Esophagus squamous epithelium (tissue), 5 donors: ENCODE data around the gene STMP1. TPM values are rescaled to one million over a fixed set of nuclear protein-coding genes. Genes with fewer than 3 reads are reported as not detected.

ENCODE experiments used
- DNase-seq: peaks from one replicate; lab custom pipeline; 2025; lab: John Stamatoyannopoulos, UW
- H3K27ac ChIP-seq, 4 donors: fragments of 200-600 bp; sonication (generic); one replicate each; pipeline ENCODE4 v1.5.1; 2016 to 2019; ENCODE audit warnings: mild to moderate bottlenecking in 1 of 4
- H3K27me3 ChIP-seq, 4 donors: fragments of 200-600 bp; sonication (generic); 1 replicate in 3 of 4; 2 replicates in 1 of 4; pipeline versions ENCODE4 v1.5.1 to v1.6.0; 2017 to 2021; ENCODE audit warnings: antibody characterized with exemption in 1 of 4
- H3K36me3 ChIP-seq, 3 donors: fragments of 200-600 bp; sonication (generic); one replicate each; pipeline ENCODE4 v1.5.1; 2016 to 2019
- H3K4me1 ChIP-seq, 3 donors: fragments of 200-600 bp; sonication (generic); one replicate each; pipeline ENCODE4 v1.5.1; 2017 to 2019
- H3K4me3 ChIP-seq, 4 donors: fragments of 200-600 bp; sonication (generic); 1 replicate in 3 of 4; 2 replicates in 1 of 4; pipeline ENCODE4 v1.5.1; 2016 to 2019; ENCODE audit warnings: mild to moderate bottlenecking in 2 of 4, moderate library complexity in 1 of 4
- H3K9me3 ChIP-seq, 3 donors: fragments of 200-600 bp; sonication (generic); one replicate each; pipeline ENCODE4 v1.5.1; 2016 to 2019
- CTCF ChIP-seq, 6 experiments: fragments of 450-650 bp in 4 of 6; fragments of 200-600 bp in 2 of 6; sonication (generic) in 2 of 6; IDR thresholded peaks; one replicate each; pipeline ENCODE4 v1.5.1; 2016 to 2019; ENCODE audit warnings: antibody characterized with exemption in 6 of 6, mild to moderate bottlenecking in 4 of 6, moderate library complexity in 4 of 6
- POLR2A ChIP-seq, 4 donors: fragments of 450-650 bp; IDR thresholded peaks; one replicate each; pipeline ENCODE4 v1.6.1; 2017; ENCODE audit warnings: antibody characterized with exemption in 4 of 4, mild to moderate bottlenecking in 4 of 4, moderate library complexity in 3 of 4
- WGBS, 2 donors: methylation state at CpG; one replicate each; pipeline ENCODE4 v1.1.5; 2018; 5-methylcytosine and 5-hydroxymethylcytosine counted together
- intact Hi-C: fragments of 100-400 bp; cut with DNase I; formaldehyde crosslinking; loops from one replicate; pipeline ENCODE4 v1.15.0; 2022
- total RNA-seq, 4 donors: library from RNA; depleted of rRNA; stranded (reverse); fragments of >200 nt; gene quantifications; one replicate each; pipeline ENCODE4 v1.1.0, GENCODE V29; 2016
- donor health status: DM: yes; HTN: yes; CAD: no.

STMP1 gene
- total RNA-seq, 4 donors from 2014 or later: 19.2 to 25.6 (median 23.1) TPM

DNA sequence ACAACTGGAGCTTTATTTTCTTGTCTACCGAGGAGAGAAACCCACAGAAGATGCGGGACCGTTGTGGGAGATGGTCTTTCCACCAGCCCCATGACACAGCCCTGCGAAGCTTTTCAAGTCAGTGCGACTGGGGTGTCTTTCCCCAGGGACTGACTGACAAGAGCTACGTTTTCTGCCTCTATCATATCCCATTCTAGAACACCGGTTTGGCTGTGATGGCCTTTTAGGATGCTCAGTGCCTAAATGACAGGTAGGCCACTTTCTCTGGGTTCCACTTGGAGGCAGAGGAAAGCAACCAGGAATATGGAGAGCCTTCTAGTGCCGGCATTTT is 48.8 kb downstream of the STMP1 start:
- WGBS, 2 donors: 59 to 73% methylated on average over 6 to 7 of the region's 8 CpGs
- Histone ChIP-seq H3K27me3 (peaks cover 0 to 10% (median 0%) of the 10 kb centered on the region in 4 donors), H3K36me3 (no peaks in the 10 kb centered on the region)

DNA sequence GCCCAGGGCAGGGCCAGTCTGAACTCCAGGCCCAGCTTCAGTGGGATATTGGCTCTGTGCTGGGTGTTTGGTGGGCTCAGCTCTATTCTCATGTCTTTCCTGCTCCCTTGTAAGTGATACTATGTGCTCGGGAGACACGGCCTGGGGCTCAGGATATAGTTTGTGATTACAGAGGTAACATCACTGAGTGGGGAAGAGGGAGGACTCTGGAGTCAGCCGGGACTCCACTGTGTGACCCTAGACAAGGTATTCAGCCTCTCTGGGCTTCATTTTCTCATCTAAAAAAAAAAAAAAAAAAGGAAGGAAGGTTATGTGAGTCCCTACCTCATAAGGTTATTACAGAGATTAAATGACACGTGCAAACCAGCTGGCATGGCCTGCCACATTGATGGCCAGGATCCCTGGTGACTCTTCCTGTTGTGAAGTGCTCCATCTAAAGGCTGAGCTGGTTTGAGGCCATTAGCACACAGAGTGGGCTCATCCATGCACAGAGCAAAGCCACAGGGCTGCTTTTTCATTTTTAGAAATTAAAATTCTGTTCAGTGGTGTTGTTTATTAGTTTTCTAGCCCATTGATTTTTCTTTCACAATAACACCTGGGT is 50.0 kb downstream of the STMP1 start:
- Histone ChIP-seq H3K4me3 (no peak overlapping the region), H3K27ac (no peak overlapping the region), H3K9me3 (no peaks in the 10 kb centered on the region), H3K36me3 (no peaks in the 10 kb centered on the region), H3K4me1 (peaks cover 6 to 45% (median 12%) of the 10 kb centered on the region in 3 donors), H3K27me3 (peaks cover 0 to 10% (median 0%) of the 10 kb centered on the region in 4 donors)
- no peak for TF ChIP-seq POLR2A (IDR thresholded peaks at IDR 0.05)
- TF ChIP-seq CTCF (IDR thresholded peaks at IDR 0.05): no peak
- WGBS, 2 donors: 65 to 74% methylated on average over 2 to 4 of the region's 4 CpGs
- no peak for DNase-seq
- intact Hi-C loops: no loop called here

More for the DNA sequence above, 48.8 kb downstream of the STMP1 start:
- no peak overlapping the region for H3K4me3 ChIP-seq
- no peak overlapping the region for H3K27ac ChIP-seq
- intact Hi-C loops: no loop called here
- H3K9me3 ChIP-seq: no peaks in the 10 kb centered on the region
- TF ChIP-seq CTCF (IDR thresholded peaks at IDR 0.05): peak in 1 of 6 experiments; percentile 2
- TF ChIP-seq POLR2A (IDR thresholded peaks at IDR 0.05): no peak
- H3K4me1 ChIP-seq: peaks cover 6 to 45% (median 15%) of the 10 kb centered on the region in 3 donors
- no peak for DNase-seq

- Histone ChIP-seq H3K27me3 (peaks cover 0 to 14% (median 0%) of the 10 kb centered on the region in 4 donors), H3K27ac (no peak overlapping the region), H3K9me3 (no peaks in the 10 kb centered on the region), H3K4me1 (peaks cover 4 to 40% (median 8%) of the 10 kb centered on the region in 3 donors), H3K36me3 (no peaks in the 10 kb centered on the region), H3K4me3 (no peak overlapping the region)
- DNase-seq: no peak
- intact Hi-C loops: no loop called here
- 62 to 83% methylated on average over 7 of the region's 7 CpGs for WGBS, 2 donors
- TF ChIP-seq CTCF (IDR thresholded peaks at IDR 0.05) (no peak), POLR2A (IDR thresholded peaks at IDR 0.05) (no peak)
Measured at GRCh38 chr7:135712796-135713195, 50.5 kb downstream of the STMP1 start.

DNA sequence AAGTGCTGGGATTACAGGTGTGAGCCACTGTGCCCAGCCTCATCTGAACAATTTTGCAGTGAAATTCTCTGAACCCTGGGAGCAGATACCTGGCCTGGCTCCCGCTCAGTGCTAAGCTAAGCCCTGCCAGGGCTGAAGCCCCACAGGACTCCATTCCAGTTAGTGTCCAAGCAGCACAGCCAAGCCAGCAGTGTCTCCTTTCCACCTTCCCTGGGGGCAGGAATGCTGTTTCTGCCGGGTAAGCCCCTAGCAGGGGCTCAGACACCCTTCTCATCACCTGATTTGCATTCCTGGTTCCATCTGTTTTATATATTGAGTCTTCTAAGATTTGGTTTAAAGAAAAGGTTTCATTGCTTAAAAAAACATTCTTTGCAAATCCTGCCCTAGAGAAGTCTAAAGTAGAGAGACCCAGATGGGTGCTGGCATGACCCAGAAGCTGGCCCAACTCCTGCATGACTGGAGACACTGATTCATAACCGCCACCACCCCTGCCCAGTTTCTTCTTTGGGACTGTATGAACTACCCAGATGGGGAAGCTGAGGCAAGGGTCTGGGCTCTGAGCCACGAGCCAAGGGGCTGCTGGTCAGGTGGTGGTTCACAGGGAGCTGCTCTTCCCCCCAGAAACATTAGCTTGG is 51.6 kb downstream of the STMP1 start:
- intact Hi-C loops: no loop called here
- Histone ChIP-seq H3K27ac (no peak overlapping the region), H3K9me3 (no peaks in the 10 kb centered on the region), H3K36me3 (no peaks in the 10 kb centered on the region), H3K4me3 (no peak overlapping the region), H3K27me3 (peaks cover 0 to 26% (median 0%) of the 10 kb centered on the region in 4 donors), H3K4me1 (peaks cover 0 to 34% (median 5%) of the 10 kb centered on the region in 3 donors)
- TF ChIP-seq POLR2A (IDR thresholded peaks at IDR 0.05) (no peak), CTCF (IDR thresholded peaks at IDR 0.05) (no peak)
- DNase-seq: no peak
- 38 to 66% methylated on average over 3 to 4 of the region's 4 CpGs for WGBS, 2 donors

GRCh38 chr7:135714534-135715009 is 52.3 kb downstream of the STMP1 start:
- peak in 1 of 6 experiments; percentile 5 for TF ChIP-seq CTCF (IDR thresholded peaks at IDR 0.05)
- TF ChIP-seq POLR2A (IDR thresholded peaks at IDR 0.05): no peak

More at GRCh38 chr7:135714534-135715009, 52.3 kb downstream of the STMP1 start:
- Histone ChIP-seq H3K36me3 (no peaks in the 10 kb centered on the region), H3K9me3 (no peaks in the 10 kb centered on the region), H3K4me3 (peak overlapping the region in 1 of 4 donors; percentile 18), H3K4me1 (peaks cover 0 to 34% (median 5%) of the 10 kb centered on the region in 3 donors), H3K27ac (no peak overlapping the region), H3K27me3 (peaks cover 0 to 32% (median 0%) of the 10 kb centered on the region in 4 donors)
- DNase-seq: no peak
- intact Hi-C loops: no loop called here
- 32 to 36% methylated on average over 18 of the region's 20 CpGs for WGBS, 2 donors
